Fibroblast of pulmonary artery (primary cell): ENCODE data around the gene DR1.
"Not testable (repeated sequence)": the region's sequence is repeated elsewhere in the genome, so short reads cannot be mapped to it uniquely, and the experiment has no call there.

Source experiments
- DNase-seq: peaks from one replicate; pipeline ENCODE4 v3.0.0-alpha.2; 2010; ENCODE audit warnings: low read depth
- H3K4me3 ChIP-seq: replicated peaks from 2 replicates; pipeline ENCODE4 v1.5.1; 2011; ENCODE audit warnings: low read depth, mild to moderate bottlenecking, control low read depth, low read length, moderate library complexity
- TF ChIP-seq, protein P1 (sequence below): IDR thresholded peaks from 2 replicates; pipeline ENCODE4 v1.5.1; 2011; ENCODE audit warnings: mild to moderate bottlenecking, control low read depth, low read length, inconsistent platforms; ENCODE audit errors: missing control alignments

DR1 gene

DNA sequence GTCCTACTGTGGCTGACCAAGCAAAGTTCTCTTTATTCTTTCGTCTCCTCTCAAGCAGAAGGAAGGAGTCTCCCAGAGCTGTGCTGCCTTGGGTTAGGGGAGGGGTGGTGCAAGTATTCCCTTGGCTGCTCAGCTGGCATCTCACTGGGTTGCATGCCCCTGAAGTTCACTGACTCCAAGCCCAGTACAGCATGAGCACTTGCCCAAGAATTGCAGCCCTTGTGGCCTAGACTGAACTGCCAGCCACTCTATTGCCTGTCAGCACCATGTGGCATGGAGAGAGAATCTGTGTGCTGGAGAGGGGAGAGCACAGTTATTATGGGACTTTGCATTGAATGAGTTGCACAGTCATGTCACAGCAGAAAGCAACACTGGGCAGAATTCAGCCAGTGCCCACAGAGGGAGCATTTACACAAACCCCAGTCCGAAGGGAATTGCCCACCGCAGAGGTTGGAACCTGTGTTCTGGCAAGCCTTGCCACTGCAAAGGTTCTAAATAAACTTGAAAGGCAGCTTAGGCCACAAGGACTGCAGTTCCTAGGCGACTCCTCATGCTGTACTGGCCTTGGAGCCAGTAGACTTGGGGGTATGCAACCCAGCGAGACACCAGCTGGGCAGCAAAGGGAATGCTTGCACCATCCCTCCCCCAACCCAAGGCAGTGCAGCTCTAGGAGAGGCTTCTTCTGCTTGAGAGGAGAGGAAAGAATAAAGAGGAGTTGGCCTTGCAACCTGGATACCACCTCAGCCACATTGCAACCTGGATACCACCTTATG lies 28.8 kb downstream of the DR1 start:
- DNase-seq, result no peak
- no peak overlapping the region for H3K4me3 ChIP-seq
- TF ChIP-seq, protein P1, sequence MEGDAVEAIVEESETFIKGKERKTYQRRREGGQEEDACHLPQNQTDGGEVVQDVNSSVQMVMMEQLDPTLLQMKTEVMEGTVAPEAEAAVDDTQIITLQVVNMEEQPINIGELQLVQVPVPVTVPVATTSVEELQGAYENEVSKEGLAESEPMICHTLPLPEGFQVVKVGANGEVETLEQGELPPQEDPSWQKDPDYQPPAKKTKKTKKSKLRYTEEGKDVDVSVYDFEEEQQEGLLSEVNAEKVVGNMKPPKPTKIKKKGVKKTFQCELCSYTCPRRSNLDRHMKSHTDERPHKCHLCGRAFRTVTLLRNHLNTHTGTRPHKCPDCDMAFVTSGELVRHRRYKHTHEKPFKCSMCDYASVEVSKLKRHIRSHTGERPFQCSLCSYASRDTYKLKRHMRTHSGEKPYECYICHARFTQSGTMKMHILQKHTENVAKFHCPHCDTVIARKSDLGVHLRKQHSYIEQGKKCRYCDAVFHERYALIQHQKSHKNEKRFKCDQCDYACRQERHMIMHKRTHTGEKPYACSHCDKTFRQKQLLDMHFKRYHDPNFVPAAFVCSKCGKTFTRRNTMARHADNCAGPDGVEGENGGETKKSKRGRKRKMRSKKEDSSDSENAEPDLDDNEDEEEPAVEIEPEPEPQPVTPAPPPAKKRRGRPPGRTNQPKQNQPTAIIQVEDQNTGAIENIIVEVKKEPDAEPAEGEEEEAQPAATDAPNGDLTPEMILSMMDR, result no peak

DNA sequence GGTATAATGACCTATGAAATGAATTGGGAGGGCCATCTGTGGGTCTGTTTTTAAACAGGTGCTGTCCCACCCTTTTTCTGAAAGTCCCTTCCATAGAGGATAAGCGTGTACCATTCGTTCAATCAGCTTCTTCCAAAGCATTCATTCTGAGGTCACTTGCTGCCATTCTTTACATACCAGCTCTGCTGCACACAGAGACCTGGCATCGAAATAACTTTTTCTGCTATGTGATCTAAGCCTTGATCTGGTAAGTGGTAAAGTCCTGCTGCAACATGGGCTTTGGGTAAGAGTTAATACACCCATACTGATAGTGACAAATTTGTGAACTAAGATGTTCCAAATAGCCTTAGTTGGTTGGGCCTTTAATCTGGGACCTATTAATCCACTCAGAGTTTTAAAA lies 38.9 kb downstream of the DR1 start:
- no peak for DNase-seq
- H3K4me3 ChIP-seq, result no peak overlapping the region
- TF ChIP-seq, protein P1, result no peak

DNA sequence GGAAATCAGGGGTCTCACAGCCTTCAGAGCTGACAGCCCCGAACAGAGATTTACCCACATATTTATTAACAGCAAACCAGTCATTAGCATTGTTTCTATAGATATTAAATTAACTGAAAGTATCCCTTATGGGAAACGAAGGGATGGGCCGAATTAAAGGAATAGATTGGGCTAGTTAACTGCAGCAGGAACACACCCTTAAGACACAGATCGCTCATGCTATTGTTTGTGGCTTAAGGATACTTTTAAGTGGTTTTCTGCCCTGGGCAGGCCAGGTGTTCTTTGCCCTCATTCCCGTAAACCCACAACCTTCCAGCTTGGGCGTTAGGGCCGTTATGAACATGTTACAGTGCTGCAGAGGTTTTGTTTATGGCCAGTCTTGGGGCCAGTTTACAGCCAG lies 40.6 kb downstream of the DR1 start:
- H3K4me3 ChIP-seq, DNase-seq: not testable (repeated sequence)

DNA sequence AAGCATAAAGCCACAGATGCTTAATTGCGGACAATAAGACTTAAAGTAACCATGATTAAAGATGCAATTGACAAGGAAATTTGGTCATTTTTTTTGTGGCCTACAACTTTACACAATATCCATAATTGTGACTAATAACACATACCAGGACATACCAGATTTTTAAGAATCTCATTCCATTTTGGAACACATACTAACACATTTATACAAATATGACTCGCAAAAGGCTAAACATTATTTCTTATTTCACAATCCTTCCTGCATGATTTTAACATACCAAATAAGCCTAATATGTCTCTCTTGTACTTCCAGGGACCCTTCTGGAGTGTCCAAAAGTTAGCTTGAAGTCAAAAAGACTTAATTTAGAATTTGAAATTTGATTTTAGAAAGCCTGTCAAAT lies 48.8 kb downstream of the DR1 start:
- no peak overlapping the region for H3K4me3 ChIP-seq
- peak; percentile 14 for DNase-seq
- TF ChIP-seq, protein P1, result no peak

DNA sequence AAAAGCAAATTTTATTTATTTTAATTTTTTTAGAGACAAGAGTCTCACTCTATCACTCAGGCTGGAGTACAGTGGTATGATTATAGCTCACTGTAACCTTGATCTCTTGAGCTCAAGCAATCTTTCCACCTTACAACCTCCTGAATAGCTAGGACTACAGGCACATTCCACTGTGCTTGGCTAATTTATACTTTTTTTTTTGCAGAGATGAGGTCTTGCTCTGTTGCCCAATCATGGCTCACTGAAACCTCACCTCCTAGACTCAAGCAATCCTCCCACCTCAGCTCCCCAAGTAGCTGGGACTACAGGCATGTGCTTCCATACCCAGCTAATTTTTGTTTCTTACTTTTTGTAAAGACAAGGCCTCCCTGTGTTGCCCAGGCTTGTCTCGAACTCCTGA lies 49.5 kb downstream of the DR1 start:
- peak; percentile 44 for DNase-seq
- TF ChIP-seq, protein P1, result no peak
- H3K4me3 ChIP-seq, result no peak overlapping the region

DNA sequence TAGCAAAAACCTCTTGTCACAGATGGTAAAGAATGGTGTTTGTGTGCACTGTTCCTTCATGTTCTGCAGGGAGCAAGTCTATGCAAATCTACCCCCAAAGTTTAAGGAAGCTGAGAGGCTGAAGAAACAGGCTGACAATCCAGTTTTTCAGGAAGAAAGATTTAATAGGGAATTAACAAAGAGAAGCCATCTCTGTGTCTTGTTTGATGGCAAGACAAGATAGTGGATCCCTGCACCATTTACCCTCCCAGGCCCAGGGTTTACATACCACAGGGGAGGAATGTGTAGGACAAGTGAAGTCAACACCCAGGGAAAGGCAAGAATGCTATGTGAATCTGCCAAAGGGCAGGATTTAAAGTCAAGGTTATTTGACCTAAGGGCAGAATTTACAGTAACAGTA lies 54.1 kb downstream of the DR1 start:
- no peak for DNase-seq
- H3K4me3 ChIP-seq, result no peak overlapping the region
- TF ChIP-seq, protein P1, result no peak

DNA sequence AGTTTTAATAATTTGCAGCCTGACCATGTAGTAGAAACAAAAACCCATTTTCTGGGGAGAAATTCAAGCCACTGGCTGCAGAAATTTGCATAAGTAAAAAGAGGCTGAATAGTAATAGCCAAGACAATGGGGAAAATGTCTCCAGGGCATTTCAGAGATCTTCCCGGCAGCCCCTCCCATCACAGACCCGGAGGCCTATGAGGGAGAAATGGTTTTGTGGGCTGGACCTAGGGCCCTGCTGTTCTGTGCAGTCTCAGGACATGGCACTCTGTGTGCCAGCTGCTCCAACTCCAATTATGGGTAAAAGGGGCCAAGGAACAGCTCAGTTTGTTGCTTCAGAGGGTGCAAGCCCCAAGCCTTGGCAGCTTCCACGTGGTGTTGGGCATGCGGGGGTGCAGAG lies 62.5 kb downstream of the DR1 start:
- H3K4me3 ChIP-seq, result no peak overlapping the region
- TF ChIP-seq, protein P1, result no peak
- DNase-seq, result no peak
